ENCODE data around the gene RAB14. TPM values are rescaled to one million over a fixed set of nuclear protein-coding genes. Genes with fewer than 3 reads are reported as not detected.
A peak's percentile ranks its signal among the peaks of the same experiment; 100 is the strongest.

Gene RAB14
- total and polyA plus RNA-seq, 7 experiments from 2014 or later, result 30.5 to 66.5 (median 46.4) TPM

DNA sequence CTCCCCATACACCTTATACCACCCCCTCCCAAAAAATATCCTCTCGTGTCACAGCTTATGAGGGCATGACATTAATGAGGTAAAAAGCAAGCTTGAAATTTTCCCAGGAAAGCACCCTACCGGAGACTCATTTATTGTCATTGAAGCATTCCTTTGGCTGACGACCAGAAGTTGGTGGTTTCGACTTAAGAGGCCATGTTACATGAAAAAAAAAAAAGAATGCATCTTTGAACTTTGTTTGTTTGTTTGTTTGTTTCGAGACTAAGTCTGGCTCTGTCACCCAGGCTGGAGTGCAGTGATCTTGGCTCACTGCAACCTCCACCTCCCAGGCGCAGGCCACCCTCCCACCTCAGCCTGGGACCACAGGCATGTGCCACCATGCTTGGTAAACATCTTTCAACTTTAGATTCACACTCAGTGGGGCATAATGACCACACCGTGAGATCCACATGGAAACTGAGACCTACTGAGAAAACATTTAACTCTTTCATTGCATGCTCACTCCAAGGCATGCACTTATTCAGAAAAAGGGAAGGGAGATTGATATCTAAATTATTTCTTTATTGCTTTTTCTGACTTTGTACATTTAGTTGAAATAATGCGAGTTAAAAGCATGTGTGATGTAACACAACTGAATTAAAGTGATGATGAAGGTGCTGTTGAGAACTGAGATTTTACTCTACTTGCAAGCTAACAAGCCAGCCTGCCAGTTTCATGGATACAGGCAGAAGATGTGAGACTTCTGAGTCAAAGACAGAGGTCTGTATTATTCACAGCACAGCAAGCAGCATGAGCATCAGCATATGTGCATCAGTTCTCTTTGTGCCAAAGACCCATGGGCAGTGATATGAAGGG is 5.1 kb upstream of the RAB14 start:
- Mint-ChIP-seq H3K4me3 (peak overlapping the region in 1 of 10 donors; percentile 37), H3K4me1 (peaks cover 7 to 38% (median 32%) of the 10 kb centered on the region in 7 donors), H3K27me3 (peaks cover 0 to 2% (median 0%) of the 10 kb centered on the region in 5 donors), H3K36me3 (peaks cover 0 to 8% (median 0%) of the 10 kb centered on the region in 5 donors), H3K27ac (peak overlapping the region in 3 of 9 donors; percentile 29 to 84 (median 72)), H3K9me3 (peaks cover 0 to 4% (median 0%) of the 10 kb centered on the region in 11 donors)
- Histone ChIP-seq H3K4me3 (ENCODE audit: low read length) (no peak overlapping the region), H3K36me3 (ENCODE audit: control insufficient read depth in 2 of 3, insufficient read depth in 3 of 3, low read length in 3 of 3) (no peaks in the 10 kb centered on the region), H3K27me3 (ENCODE audit: control insufficient read depth in 2 of 2, insufficient read depth in 2 of 2, low read length in 2 of 2) (no peaks in the 10 kb centered on the region), H3K4me1 (ENCODE audit: control insufficient read depth in 2 of 2, insufficient read depth in 2 of 2, low read length in 2 of 2) (peaks cover 0 to 14% of the 10 kb centered on the region in 2 donors), H3K9me3 (ENCODE audit: control insufficient read depth in 2 of 3, low read length in 3 of 3) (no peaks in the 10 kb centered on the region), H3K27ac (ENCODE audit: low read depth, low read length) (no peak overlapping the region)
- DNase-seq, result no peak
- CTCF ChIA-PET, result no interaction called here
- no peak for ATAC-seq
- POLR2A ChIA-PET, result no interaction called here
- intact Hi-C loops (cut with micrococcal nuclease), result no loop called here

DNA sequence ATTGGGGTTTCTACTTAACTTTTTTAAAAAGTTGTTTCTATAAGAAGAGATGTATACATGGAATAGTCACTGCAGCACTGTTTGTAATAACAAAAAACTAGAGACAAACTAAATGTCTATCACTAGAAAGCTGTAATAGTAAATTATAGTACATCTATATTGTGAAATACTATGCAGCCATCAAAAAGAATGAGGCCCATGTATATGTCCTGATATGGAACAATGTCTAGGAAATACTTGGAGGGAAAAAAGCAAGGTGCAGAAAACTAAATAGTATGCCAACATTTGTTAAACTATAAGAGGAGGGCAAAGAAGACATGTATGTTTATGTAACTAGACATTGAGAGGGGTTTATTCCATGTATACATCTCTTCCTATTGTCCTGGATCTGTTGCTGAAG is 2.9 kb upstream of the RAB14 start:
- ChIA-PET POLR2A (no interaction called here), CTCF (no interaction called here)
- H3K36me3 Mint-ChIP-seq, result peaks cover 0 to 12% (median 0%) of the 10 kb centered on the region in 5 donors
- Histone ChIP-seq H3K4me3 (ENCODE audit: low read length) (no peak overlapping the region), H3K27ac (ENCODE audit: low read depth, low read length) (no peak overlapping the region), H3K4me1 (ENCODE audit: control insufficient read depth in 2 of 2, insufficient read depth in 2 of 2, low read length in 2 of 2) (peaks cover 10 to 21% of the 10 kb centered on the region in 2 donors), H3K27me3 (ENCODE audit: control insufficient read depth in 2 of 2, insufficient read depth in 2 of 2, low read length in 2 of 2) (no peaks in the 10 kb centered on the region), H3K9me3 (ENCODE audit: control insufficient read depth in 2 of 3, low read length in 3 of 3) (no peaks in the 10 kb centered on the region), H3K36me3 (ENCODE audit: control insufficient read depth in 2 of 3, insufficient read depth in 3 of 3, low read length in 3 of 3) (peaks cover 0 to 4% (median 0%) of the 10 kb centered on the region in 3 experiments)
- no peak overlapping the region for H3K4me3 Mint-ChIP-seq
- no peak for ATAC-seq
- intact Hi-C loops (cut with micrococcal nuclease), result loop anchor here (5.0 kb wide), 6 partner anchors 37 to 622 kb away; partner anchors contain the start of genes CDK5RAP2 (in 1 of the 2), MEGF9 (in 1 of the 2), PSMD5 (in 1 of the 2) and STOM (in 1 of the 2)
- DNase-seq, result no peak
- H3K27ac Mint-ChIP-seq, result peak overlapping the region in 1 of 9 donors; percentile 35
- peaks cover 16 to 52% (median 40%) of the 10 kb centered on the region in 7 donors for H3K4me1 Mint-ChIP-seq
- H3K9me3 Mint-ChIP-seq, result peaks cover 0 to 5% (median 0%) of the 10 kb centered on the region in 11 donors
- H3K27me3 Mint-ChIP-seq, result peaks cover 0 to 3% (median 0%) of the 10 kb centered on the region in 5 donors

DNA sequence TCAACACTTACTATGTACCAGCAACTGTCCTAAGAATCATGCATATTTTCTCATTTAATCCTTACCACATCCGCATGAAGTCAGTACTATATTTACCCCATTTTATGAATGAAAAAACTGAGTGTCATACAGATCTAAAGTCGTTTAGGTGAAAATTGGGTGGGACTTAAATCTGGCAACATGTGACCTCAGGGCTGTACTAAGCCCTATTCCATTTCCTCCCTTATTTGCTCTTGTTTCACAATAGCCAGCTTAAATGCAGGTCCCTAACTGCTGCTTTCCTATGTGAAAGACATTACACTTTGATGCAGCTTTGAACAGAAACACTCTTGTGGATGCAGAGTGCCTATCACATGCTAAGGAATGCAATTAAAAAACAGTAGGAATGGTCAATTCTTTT is 2.5 kb upstream of the RAB14 start:
- no peak for DNase-seq
- POLR2A ChIA-PET, result no interaction called here
- H3K9me3 ChIP-seq (ENCODE audit: control insufficient read depth in 2 of 3, low read length in 3 of 3), result no peaks in the 10 kb centered on the region
- CTCF ChIA-PET, result no interaction called here
- peaks cover 0 to 4% (median 0%) of the 10 kb centered on the region in 3 experiments for H3K36me3 ChIP-seq (ENCODE audit: control insufficient read depth in 2 of 3, insufficient read depth in 3 of 3, low read length in 3 of 3)
- peaks cover 21 to 57% (median 44%) of the 10 kb centered on the region in 7 donors for H3K4me1 Mint-ChIP-seq
- peak overlapping the region in 1 of 9 donors; percentile 35 for H3K27ac Mint-ChIP-seq
- peaks cover 14 to 21% of the 10 kb centered on the region in 2 donors for H3K4me1 ChIP-seq (ENCODE audit: control insufficient read depth in 2 of 2, insufficient read depth in 2 of 2, low read length in 2 of 2)
- H3K36me3 Mint-ChIP-seq, result peaks cover 0 to 12% (median 0%) of the 10 kb centered on the region in 5 donors
- intact Hi-C loops (cut with micrococcal nuclease), result loop anchor here (5.0 kb wide), 6 partner anchors 37 to 622 kb away; partner anchors contain the start of genes CDK5RAP2 (in 1 of the 2), MEGF9 (in 1 of the 2), PSMD5 (in 1 of the 2) and STOM (in 1 of the 2)
- H3K4me3 Mint-ChIP-seq, result peak overlapping the region in 1 of 10 donors; percentile 3
- peaks cover 0 to 5% (median 0%) of the 10 kb centered on the region in 11 donors for H3K9me3 Mint-ChIP-seq
- peaks cover 0 to 3% (median 0%) of the 10 kb centered on the region in 5 donors for H3K27me3 Mint-ChIP-seq
- no peaks in the 10 kb centered on the region for H3K27me3 ChIP-seq (ENCODE audit: control insufficient read depth in 2 of 2, insufficient read depth in 2 of 2, low read length in 2 of 2)
- no peak overlapping the region for H3K4me3 ChIP-seq (ENCODE audit: low read length)
- ATAC-seq, result no peak
- H3K27ac ChIP-seq (ENCODE audit: low read depth, low read length), result no peak overlapping the region

DNA sequence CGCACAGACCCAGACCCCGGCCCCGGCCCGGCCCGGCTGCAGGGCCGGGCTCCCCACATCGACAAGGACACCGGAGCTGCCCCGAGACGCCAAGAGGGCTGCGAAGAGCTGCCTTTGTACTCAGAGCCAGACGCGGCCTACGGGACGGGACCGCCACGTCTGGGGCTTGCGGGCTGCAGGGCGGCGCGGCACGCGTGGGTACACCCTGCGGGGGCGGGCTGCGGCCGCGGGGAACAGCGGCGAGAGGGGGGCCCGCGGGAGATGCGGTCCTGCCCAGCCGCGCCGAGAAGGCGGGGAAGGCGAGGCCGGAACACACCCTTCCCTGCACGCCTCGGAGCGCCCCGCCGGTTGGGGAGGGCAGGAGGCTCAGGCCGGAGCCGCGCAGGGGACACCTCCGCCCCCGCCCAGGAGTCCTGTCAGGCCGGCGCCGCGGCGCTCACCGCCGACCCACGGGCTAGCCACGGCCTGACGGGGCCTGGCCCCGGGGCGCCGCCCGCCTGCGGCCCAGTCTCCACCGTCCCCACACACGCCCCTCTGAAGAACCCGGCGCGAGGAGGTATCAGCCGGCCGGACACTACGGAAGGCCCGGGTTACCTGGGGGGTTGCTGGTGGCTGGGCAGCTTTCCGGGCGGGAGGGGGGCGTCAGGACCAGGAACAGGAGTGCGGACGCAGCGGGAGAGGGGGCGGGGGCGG is 478 bp downstream of the RAB14 start:
- H3K9me3 Mint-ChIP-seq, result peaks cover 0 to 5% (median 0%) of the 10 kb centered on the region in 11 donors
- CTCF ChIA-PET, result interaction anchor here (0.6 to 1.2 kb wide), 4 partner anchors 11 to 355 kb away, joined by 3 to 10 read pairs (median 4); no protein-coding TSS in a partner anchor
- H3K4me3 Mint-ChIP-seq, result peak overlapping the region; percentile 79 to 100 (median 94)
- no peaks in the 10 kb centered on the region for H3K9me3 ChIP-seq (ENCODE audit: control insufficient read depth in 2 of 3, low read length in 3 of 3)
- H3K4me1 Mint-ChIP-seq, result peaks cover 37 to 62% (median 54%) of the 10 kb centered on the region in 7 donors
- peak overlapping the region; percentile 88 to 98 (median 95) for H3K27ac Mint-ChIP-seq
- POLR2A ChIA-PET, result interaction anchor here (0.8 to 5.0 kb wide), 15 partner anchors 9 to 408 kb away, joined by 3 to 45 read pairs (median 8); partner anchors contain the start of gene FBXW2
- H3K36me3 Mint-ChIP-seq, result peaks cover 0 to 9% (median 0%) of the 10 kb centered on the region in 5 donors
- intact Hi-C loops (cut with micrococcal nuclease), result loop anchor here (1.0 to 5.0 kb wide), 12 partner anchors 9 to 619 kb away; partner anchors contain the start of genes MEGF9 (in 2 of the 2), CDK5RAP2 (in 1 of the 2), PSMD5 (in 1 of the 2) and STOM (in 1 of the 2)
- peaks cover 31 to 40% of the 10 kb centered on the region in 2 donors for H3K4me1 ChIP-seq (ENCODE audit: control insufficient read depth in 2 of 2, insufficient read depth in 2 of 2, low read length in 2 of 2)
- no peaks in the 10 kb centered on the region for H3K27me3 ChIP-seq (ENCODE audit: control insufficient read depth in 2 of 2, insufficient read depth in 2 of 2, low read length in 2 of 2)
- H3K27me3 Mint-ChIP-seq, result peaks cover 0 to 3% (median 0%) of the 10 kb centered on the region in 5 donors
- DNase-seq (peak; percentile 33 to 76 (median 40)), ATAC-seq (peak; percentile 15)
- H3K36me3 ChIP-seq (ENCODE audit: control insufficient read depth in 2 of 3, insufficient read depth in 3 of 3, low read length in 3 of 3), result peaks cover 0 to 4% (median 0%) of the 10 kb centered on the region in 3 experiments
- H3K4me3 ChIP-seq (ENCODE audit: low read length), result peak overlapping the region; percentile 67
- peak overlapping the region; percentile 92 for H3K27ac ChIP-seq (ENCODE audit: low read depth, low read length)

DNA sequence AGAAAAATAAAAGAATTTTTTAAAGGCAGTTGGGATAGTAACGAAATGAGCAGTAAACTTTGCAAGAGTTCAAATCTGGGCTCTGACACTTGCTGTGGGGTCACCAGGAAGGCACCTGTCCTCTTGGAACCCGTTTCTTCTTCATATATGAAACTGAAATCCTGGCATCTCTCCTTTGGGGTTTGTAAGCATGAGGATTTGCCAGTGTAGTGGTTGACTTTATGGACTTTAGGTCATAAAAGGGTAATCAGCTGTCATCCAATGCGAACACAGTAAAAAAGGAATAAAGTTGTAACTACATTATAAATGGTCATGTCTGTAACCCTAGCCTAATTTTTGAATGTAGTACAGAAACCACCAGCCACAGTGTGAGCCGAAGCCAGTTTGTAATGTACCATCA is 1.3 kb downstream of the RAB14 start:
- Mint-ChIP-seq H3K9me3 (peaks cover 0 to 5% (median 0%) of the 10 kb centered on the region in 11 donors), H3K27ac (peak overlapping the region; percentile 83 to 97 (median 91)), H3K4me3 (peak overlapping the region; percentile 79 to 96 (median 92)), H3K4me1 (peaks cover 45 to 70% (median 62%) of the 10 kb centered on the region in 7 donors), H3K36me3 (peaks cover 0 to 9% (median 0%) of the 10 kb centered on the region in 5 donors), H3K27me3 (peaks cover 0 to 3% (median 0%) of the 10 kb centered on the region in 5 donors)
- ATAC-seq, result no peak
- intact Hi-C loops (cut with micrococcal nuclease), result loop anchor here (1.0 to 5.0 kb wide), 9 partner anchors 15 to 618 kb away; partner anchors contain the start of genes MEGF9 (in 2 of the 2), CDK5RAP2 (in 1 of the 2), PSMD5 (in 1 of the 2) and STOM (in 1 of the 2)
- Histone ChIP-seq H3K9me3 (ENCODE audit: control insufficient read depth in 2 of 3, low read length in 3 of 3) (no peaks in the 10 kb centered on the region), H3K36me3 (ENCODE audit: control insufficient read depth in 2 of 3, insufficient read depth in 3 of 3, low read length in 3 of 3) (peaks cover 0 to 4% (median 0%) of the 10 kb centered on the region in 3 experiments), H3K4me3 (ENCODE audit: low read length) (peak overlapping the region; percentile 67), H3K4me1 (ENCODE audit: control insufficient read depth in 2 of 2, insufficient read depth in 2 of 2, low read length in 2 of 2) (peaks cover 39 to 45% of the 10 kb centered on the region in 2 donors), H3K27me3 (ENCODE audit: control insufficient read depth in 2 of 2, insufficient read depth in 2 of 2, low read length in 2 of 2) (no peaks in the 10 kb centered on the region), H3K27ac (ENCODE audit: low read depth, low read length) (peak overlapping the region; percentile 92)
- CTCF ChIA-PET, result interaction anchor here (0.6 to 1.3 kb wide), 4 partner anchors 10 to 354 kb away, joined by 3 to 5 read pairs (median 4); no protein-coding TSS in a partner anchor
- POLR2A ChIA-PET, result interaction anchor here (0.8 to 5.0 kb wide), 7 partner anchors 8 to 269 kb away, joined by 3 to 45 read pairs (median 9); no protein-coding TSS in a partner anchor
- DNase-seq, result no peak

Data from naive thymus-derived CD4-positive, alpha-beta T cell (primary cell).